PC-9 (cell line): Measurements from ENCODE around the gene FBXW12. TPM values are rescaled to one million over a fixed set of nuclear protein-coding genes. Genes with fewer than 3 reads are reported as not detected.

Experiments used
- BruUV-seq: library from RNA; stranded (reverse); fragments of 400-500 nt; replicated peaks from 2 replicates; lab custom pipeline; 2021; lab: Mats Ljungman, UMichigan
- CTCF ChIA-PET: fragments of 300-600 bp; sonication (Branson Sonifier 250); formaldehyde crosslinking; loops from one replicate; lab custom pipeline; 2022; ENCODE audit warnings: antibody characterized with exemption; lab: Charles Lee
- POLR2A ChIA-PET: fragments of 300-600 bp; sonication (Branson Sonifier 250); formaldehyde crosslinking; loops from one replicate; lab custom pipeline; 2022; ENCODE audit warnings: antibody characterized with exemption; ENCODE audit not compliant: unreplicated experiment; lab: Charles Lee
- DNase-seq, 2 experiments: peaks; one replicate each; pipeline versions ENCODE4 v3.0.0 to v3.0.0-alpha.2; 2015 to 2022; ENCODE audit warnings: mixed read lengths in 1 of 2
- H2AFZ ChIP-seq: fragments of 200-600 bp; sonication (generic); 2 replicates; pipeline ENCODE4 v1.8.1; 2017; ENCODE audit warnings: antibody characterized with exemption
- H3F3A ChIP-seq: fragments of 200-600 bp; sonication (generic); 2 replicates; pipeline ENCODE4 v1.8.1; 2017; ENCODE audit warnings: antibody characterized with exemption, mild to moderate bottlenecking, low read depth; ENCODE audit not compliant: insufficient read depth
- H3K27ac ChIP-seq: fragments of 200-600 bp; sonication (generic); 2 replicates; pipeline ENCODE4 v1.6.1; 2016; ENCODE audit warnings: mixed run types
- H3K27me3 ChIP-seq: fragments of 200-600 bp; sonication (generic); 2 replicates; pipeline ENCODE4 v1.6.1; 2016; ENCODE audit warnings: low read depth, mixed run types; ENCODE audit not compliant: insufficient read depth
- H3K36me3 ChIP-seq: fragments of 200-600 bp; sonication (generic); 2 replicates; pipeline ENCODE4 v1.6.1; 2016; ENCODE audit warnings: low read depth, mixed run types
- H3K4me1 ChIP-seq: fragments of 200-600 bp; sonication (generic); replicated peaks from 2 replicates; pipeline ENCODE4 v1.6.1; 2016; ENCODE audit warnings: mixed run types; ENCODE audit not compliant: insufficient read depth
- H3K4me2 ChIP-seq: fragments of 200-600 bp; sonication (generic); 2 replicates; pipeline ENCODE4 v1.6.1; 2017; ENCODE audit warnings: mixed run types
- H3K4me3 ChIP-seq: fragments of 200-600 bp; sonication (generic); 2 replicates; pipeline ENCODE4 v1.6.1; 2016; ENCODE audit warnings: mixed run types
- H3K79me2 ChIP-seq: fragments of 200-600 bp; sonication (generic); 2 replicates; pipeline ENCODE4 v1.6.1; 2017; ENCODE audit warnings: low read depth, mixed run types
- H3K9me2 ChIP-seq: fragments of 200-600 bp; sonication (generic); 2 replicates; pipeline ENCODE4 v1.8.1; 2017; ENCODE audit warnings: mild to moderate bottlenecking; ENCODE audit not compliant: insufficient read depth
- H3K9me3 ChIP-seq: fragments of 200-600 bp; sonication (generic); 2 replicates; pipeline ENCODE4 v1.8.1; 2016; ENCODE audit warnings: low read depth; ENCODE audit not compliant: insufficient read depth
- H4K20me1 ChIP-seq: fragments of 200-600 bp; sonication (generic); 2 replicates; pipeline ENCODE4 v1.8.1; 2017; ENCODE audit not compliant: insufficient read depth
- EZH2 ChIP-seq: fragments of 200-600 bp; sonication (generic); IDR thresholded peaks from 2 replicates; pipeline ENCODE4 v1.8.0; 2017; ENCODE audit warnings: antibody characterized with exemption, low read depth
- intact Hi-C: fragments of 100-400 bp; cut with micrococcal nuclease; formaldehyde crosslinking; loops from one replicate; pipeline ENCODE4 v1.10.0; 2022; ENCODE audit not compliant: unreplicated experiment
- total RNA-seq: library from RNA; stranded (reverse); gene quantifications from 2 replicates; pipeline ENCODE4 v1.2.3, GENCODE V29; 2021
- TF ChIP-seq, protein P1 (sequence below): fragments of 200-600 bp; sonication (generic); conservative IDR thresholded peaks from 2 replicates; pipeline ENCODE4 v1.6.1; 2017; ENCODE audit warnings: mixed run types, antibody characterized with exemption, mild to moderate bottlenecking, moderate library complexity

FBXW12 gene
- total RNA-seq, 1 experiment from 2014 or later: not detected

DNA sequence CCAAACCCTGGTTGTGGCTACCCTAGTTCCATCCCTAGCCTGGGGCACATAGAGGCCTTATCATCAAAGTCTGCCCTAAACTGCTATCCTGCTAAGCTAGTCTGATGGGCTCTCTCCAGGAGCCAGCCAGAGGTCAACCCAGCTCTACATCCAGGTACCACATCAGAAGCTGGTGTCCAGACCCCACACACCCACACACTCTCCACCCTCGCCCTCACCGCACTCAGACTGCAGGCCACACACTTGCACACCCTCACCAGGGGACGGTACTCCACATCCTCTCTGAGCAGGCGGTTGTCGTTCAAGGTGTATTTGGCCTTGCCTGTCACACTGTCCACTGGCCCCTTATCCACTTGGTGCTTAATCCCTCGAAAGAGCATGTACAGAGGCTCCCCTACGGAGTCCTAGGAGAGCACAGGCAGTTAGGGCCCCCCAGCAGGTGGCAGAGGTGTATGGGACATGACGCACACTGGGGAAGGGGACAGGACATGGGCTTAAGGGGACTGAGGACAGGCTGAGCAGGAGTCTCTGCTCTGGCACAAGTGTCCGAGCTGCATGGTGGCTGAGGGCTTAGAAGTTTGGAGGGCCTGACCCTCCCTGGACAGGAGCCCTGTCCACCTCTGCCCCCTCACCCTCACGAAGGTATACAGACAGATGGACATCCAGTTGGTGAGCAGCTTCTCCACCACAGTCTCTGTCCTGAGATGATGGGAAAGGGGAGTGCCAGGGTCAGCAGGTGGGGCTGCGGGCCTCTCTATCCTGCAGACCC, 39.8 kb downstream of the FBXW12 start:
- Histone ChIP-seq H3K36me3 (no peaks in the 10 kb centered on the region), H3K9me2 (no peaks in the 10 kb centered on the region), H3K4me1 (no peaks in the 10 kb centered on the region), H3K27ac (no peak overlapping the region), H3K4me3 (no peak overlapping the region), H3F3A (no peaks in the 10 kb centered on the region), H3K4me2 (no peak overlapping the region), H3K79me2 (no peaks in the 10 kb centered on the region), H4K20me1 (no peaks in the 10 kb centered on the region), H2AFZ (no peak overlapping the region), H3K9me3 (no peaks in the 10 kb centered on the region), H3K27me3 (no peaks in the 10 kb centered on the region)
- DNase-seq: no peak
- BruUV-seq: no TSS peak
- ChIA-PET POLR2A (interaction anchor here (0.5 kb wide), 1 partner anchor 61 kb away, joined by 3 read pairs; no protein-coding TSS in a partner anchor), CTCF (no interaction called here)
- intact Hi-C loops: no loop called here
- TF ChIP-seq, protein P1, sequence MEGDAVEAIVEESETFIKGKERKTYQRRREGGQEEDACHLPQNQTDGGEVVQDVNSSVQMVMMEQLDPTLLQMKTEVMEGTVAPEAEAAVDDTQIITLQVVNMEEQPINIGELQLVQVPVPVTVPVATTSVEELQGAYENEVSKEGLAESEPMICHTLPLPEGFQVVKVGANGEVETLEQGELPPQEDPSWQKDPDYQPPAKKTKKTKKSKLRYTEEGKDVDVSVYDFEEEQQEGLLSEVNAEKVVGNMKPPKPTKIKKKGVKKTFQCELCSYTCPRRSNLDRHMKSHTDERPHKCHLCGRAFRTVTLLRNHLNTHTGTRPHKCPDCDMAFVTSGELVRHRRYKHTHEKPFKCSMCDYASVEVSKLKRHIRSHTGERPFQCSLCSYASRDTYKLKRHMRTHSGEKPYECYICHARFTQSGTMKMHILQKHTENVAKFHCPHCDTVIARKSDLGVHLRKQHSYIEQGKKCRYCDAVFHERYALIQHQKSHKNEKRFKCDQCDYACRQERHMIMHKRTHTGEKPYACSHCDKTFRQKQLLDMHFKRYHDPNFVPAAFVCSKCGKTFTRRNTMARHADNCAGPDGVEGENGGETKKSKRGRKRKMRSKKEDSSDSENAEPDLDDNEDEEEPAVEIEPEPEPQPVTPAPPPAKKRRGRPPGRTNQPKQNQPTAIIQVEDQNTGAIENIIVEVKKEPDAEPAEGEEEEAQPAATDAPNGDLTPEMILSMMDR: no peak
- TF ChIP-seq EZH2: no peak

DNA sequence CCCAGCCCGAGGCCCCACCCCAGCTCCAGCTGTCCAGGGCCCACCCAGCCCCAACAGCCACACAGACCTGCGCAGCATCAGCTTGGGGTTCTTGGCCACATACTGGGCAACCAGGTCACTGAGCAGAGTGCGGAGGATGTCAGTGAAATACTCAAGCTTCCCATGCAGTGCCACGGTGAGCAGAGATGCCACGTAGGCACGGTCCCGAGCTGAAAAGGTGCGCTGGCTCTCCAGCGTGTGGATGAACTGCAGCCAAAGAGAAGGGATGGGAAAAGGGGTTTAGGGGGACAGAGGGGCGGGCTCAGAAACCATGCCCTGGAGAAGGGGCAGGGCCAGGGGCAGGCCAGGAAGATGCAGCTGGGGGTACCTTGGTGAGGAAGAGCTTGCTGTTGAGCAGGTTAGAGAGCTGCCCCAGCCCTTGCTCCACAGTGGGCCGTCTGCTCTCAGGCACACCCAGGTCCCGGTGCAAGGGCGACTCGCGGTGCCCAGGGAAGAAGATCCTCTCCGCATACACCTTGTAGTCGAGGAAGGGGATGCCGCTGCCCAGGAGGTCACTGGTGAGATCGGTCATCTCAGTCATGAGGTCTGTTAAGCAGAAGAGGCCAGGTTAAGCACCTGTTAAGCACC, 40.5 kb downstream of the FBXW12 start:
- no peak overlapping the region for H3K27ac ChIP-seq
- BruUV-seq: no TSS peak
- no peak for TF ChIP-seq EZH2
- TF ChIP-seq, protein P1: no peak

DNA sequence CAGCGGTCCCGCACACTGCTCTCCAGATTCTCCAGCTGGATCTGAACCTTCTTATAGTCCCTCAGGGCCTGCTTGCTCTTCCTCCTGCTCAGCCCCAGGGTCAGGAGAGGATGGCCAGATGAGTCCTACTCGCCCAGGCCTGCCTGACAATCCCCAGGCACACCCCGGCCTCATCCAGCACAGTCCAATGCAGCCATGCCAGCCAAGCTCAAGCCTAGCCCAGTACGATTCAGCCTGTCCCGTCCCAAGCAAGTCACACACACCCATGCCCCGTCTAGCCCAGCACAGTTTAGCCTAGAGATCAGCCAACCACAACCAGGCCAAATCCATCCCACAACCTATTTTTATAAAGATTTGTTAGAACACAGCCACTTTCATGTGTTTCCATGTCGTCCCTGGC, 41.1 kb downstream of the FBXW12 start:
- TF ChIP-seq, protein P1: no peak
- TF ChIP-seq EZH2: no peak
- no peaks in the 10 kb centered on the region for H3K79me2 ChIP-seq
- H4K20me1 ChIP-seq: no peaks in the 10 kb centered on the region
- H3K27me3 ChIP-seq: no peaks in the 10 kb centered on the region
- no peak overlapping the region for H2AFZ ChIP-seq
- H3K4me1 ChIP-seq: no peaks in the 10 kb centered on the region
- H3F3A ChIP-seq: no peaks in the 10 kb centered on the region
- ChIA-PET POLR2A (no interaction called here), CTCF (no interaction called here)
- DNase-seq: no peak
- H3K9me2 ChIP-seq: no peaks in the 10 kb centered on the region
- intact Hi-C loops: no loop called here
- H3K27ac ChIP-seq: no peak overlapping the region
- no peaks in the 10 kb centered on the region for H3K9me3 ChIP-seq
- H3K4me2 ChIP-seq: no peak overlapping the region
- H3K4me3 ChIP-seq: no peak overlapping the region
- no peaks in the 10 kb centered on the region for H3K36me3 ChIP-seq
- BruUV-seq: no TSS peak

More for the DNA sequence above, 40.5 kb downstream of the FBXW12 start:
- DNase-seq: no peak
- H3F3A ChIP-seq: no peaks in the 10 kb centered on the region
- ChIA-PET CTCF (no interaction called here), POLR2A (interaction anchor here (0.5 kb wide), 1 partner anchor 62 kb away, joined by 3 read pairs; no protein-coding TSS in a partner anchor)
- H3K36me3 ChIP-seq: no peaks in the 10 kb centered on the region
- no peaks in the 10 kb centered on the region for H3K9me2 ChIP-seq
- H2AFZ ChIP-seq: no peak overlapping the region
- H3K4me1 ChIP-seq: no peaks in the 10 kb centered on the region
- H3K27me3 ChIP-seq: no peaks in the 10 kb centered on the region
- H3K79me2 ChIP-seq: no peaks in the 10 kb centered on the region
- H3K9me3 ChIP-seq: no peaks in the 10 kb centered on the region
- intact Hi-C loops: no loop called here
- no peaks in the 10 kb centered on the region for H4K20me1 ChIP-seq
- no peak overlapping the region for H3K4me3 ChIP-seq
- H3K4me2 ChIP-seq: no peak overlapping the region
